Neural progenitor cell (in vitro differentiated cells): ENCODE measurements around the gene RSPO4. TPM values are rescaled to one million over a fixed set of nuclear protein-coding genes. Genes with fewer than 3 reads are reported as not detected.

Source experiments
- DNase-seq: peaks from one replicate; pipeline ENCODE4 v3.0.0-alpha.2; 2016; ENCODE audit warnings: low spot score
- H2AFZ ChIP-seq: fragments of 200-600 bp; sonication (generic); replicated peaks from 2 replicates; pipeline ENCODE4 v1.6.1; 2016; ENCODE audit warnings: antibody characterized with exemption
- H3F3A ChIP-seq: fragments of 200-600 bp; sonication (generic); 2 replicates; pipeline ENCODE4 v1.6.1; 2016; ENCODE audit warnings: antibody characterized with exemption, low read depth
- H3K27ac ChIP-seq: fragments of 200-600 bp; sonication (generic); 2 replicates; pipeline ENCODE4 v1.5.1; 2016; ENCODE audit warnings: mild to moderate bottlenecking
- H3K27me3 ChIP-seq: fragments of 200-600 bp; sonication (generic); 2 replicates; pipeline ENCODE4 v1.6.1; 2016; ENCODE audit warnings: mild to moderate bottlenecking, moderate library complexity
- H3K36me3 ChIP-seq: fragments of 200-600 bp; sonication (generic); 2 replicates; pipeline ENCODE4 v1.5.1; 2016
- H3K4me1 ChIP-seq: fragments of 200-600 bp; sonication (generic); 2 replicates; pipeline ENCODE4 v1.6.1; 2016; ENCODE audit warnings: mixed run types
- H3K4me2 ChIP-seq: fragments of 200-600 bp; sonication (generic); 2 replicates; pipeline ENCODE4 v1.6.1; 2016
- H3K4me3 ChIP-seq: fragments of 200-600 bp; sonication (generic); 2 replicates; pipeline ENCODE4 v1.5.1; 2016
- H3K79me2 ChIP-seq: fragments of 200-600 bp; sonication (generic); 2 replicates; pipeline ENCODE4 v1.6.1; 2016; ENCODE audit warnings: low read depth
- H3K9ac ChIP-seq: fragments of 200-600 bp; sonication (generic); 2 replicates; pipeline ENCODE4 v1.6.1; 2016
- H3K9me3 ChIP-seq: fragments of 200-600 bp; sonication (generic); 2 replicates; pipeline ENCODE4 v1.5.1; 2016; ENCODE audit warnings: low read depth
- H4K20me1 ChIP-seq: fragments of 200-600 bp; sonication (generic); 2 replicates; pipeline ENCODE4 v1.6.1; 2016; ENCODE audit warnings: low read depth
- H3K27ac Mint-ChIP-seq: 3 replicates; pipeline ENCODE4 v1.8.0; 2021; ENCODE audit warnings: mixed read lengths
- H3K27me3 Mint-ChIP-seq: 2 replicates; pipeline ENCODE4 v1.8.0; 2022; ENCODE audit warnings: low read depth, mild to moderate bottlenecking, inconsistent platforms, moderate library complexity, mixed read lengths; ENCODE audit not compliant: insufficient read depth
- H3K36me3 Mint-ChIP-seq: 3 replicates; pipeline ENCODE4 v1.8.0; 2021; ENCODE audit warnings: mixed read lengths
- H3K4me1 Mint-ChIP-seq: 3 replicates; pipeline ENCODE4 v1.8.0; 2021; ENCODE audit warnings: mixed read lengths
- H3K4me3 Mint-ChIP-seq: 3 replicates; pipeline ENCODE4 v1.8.0; 2021; ENCODE audit warnings: mild to moderate bottlenecking, moderate library complexity, mixed read lengths
- H3K9me3 Mint-ChIP-seq: 3 replicates; pipeline ENCODE4 v1.8.0; 2020; ENCODE audit warnings: mixed read lengths
- EZH2 ChIP-seq: fragments of 200-600 bp; sonication (generic); IDR thresholded peaks from 2 replicates; pipeline ENCODE4 v1.6.1; 2017; ENCODE audit warnings: antibody characterized with exemption, mild to moderate bottlenecking, moderate library complexity
- EZH2phosphoT487 ChIP-seq: fragments of 200-600 bp; sonication (generic); IDR thresholded peaks from 2 replicates; pipeline ENCODE4 v1.6.1; 2017; ENCODE audit warnings: antibody characterized with exemption
- total RNA-seq: library from RNA; depleted of rRNA; stranded (reverse); fragments of >200 nt; gene quantifications from 2 replicates; pipeline ENCODE4 v1.2.3, GENCODE V29; 2015; ENCODE audit warnings: low replicate concordance
- TF ChIP-seq, protein P1 (sequence below): fragments of 200-600 bp; sonication (generic); IDR thresholded peaks from 2 replicates; pipeline ENCODE4 v1.5.1; 2017; ENCODE audit warnings: antibody characterized with exemption, mild to moderate bottlenecking

Gene RSPO4
- total RNA-seq, 1 donor from 2014 or later = 0.26 TPM

GRCh38 chr20:962683-963082 lies 39.4 kb downstream of the RSPO4 start:
- H3K36me3 Mint-ChIP-seq = no peaks in the 10 kb centered on the region
- TF ChIP-seq EZH2 (no peak), EZH2phosphoT487 (no peak)
- TF ChIP-seq, protein P1, sequence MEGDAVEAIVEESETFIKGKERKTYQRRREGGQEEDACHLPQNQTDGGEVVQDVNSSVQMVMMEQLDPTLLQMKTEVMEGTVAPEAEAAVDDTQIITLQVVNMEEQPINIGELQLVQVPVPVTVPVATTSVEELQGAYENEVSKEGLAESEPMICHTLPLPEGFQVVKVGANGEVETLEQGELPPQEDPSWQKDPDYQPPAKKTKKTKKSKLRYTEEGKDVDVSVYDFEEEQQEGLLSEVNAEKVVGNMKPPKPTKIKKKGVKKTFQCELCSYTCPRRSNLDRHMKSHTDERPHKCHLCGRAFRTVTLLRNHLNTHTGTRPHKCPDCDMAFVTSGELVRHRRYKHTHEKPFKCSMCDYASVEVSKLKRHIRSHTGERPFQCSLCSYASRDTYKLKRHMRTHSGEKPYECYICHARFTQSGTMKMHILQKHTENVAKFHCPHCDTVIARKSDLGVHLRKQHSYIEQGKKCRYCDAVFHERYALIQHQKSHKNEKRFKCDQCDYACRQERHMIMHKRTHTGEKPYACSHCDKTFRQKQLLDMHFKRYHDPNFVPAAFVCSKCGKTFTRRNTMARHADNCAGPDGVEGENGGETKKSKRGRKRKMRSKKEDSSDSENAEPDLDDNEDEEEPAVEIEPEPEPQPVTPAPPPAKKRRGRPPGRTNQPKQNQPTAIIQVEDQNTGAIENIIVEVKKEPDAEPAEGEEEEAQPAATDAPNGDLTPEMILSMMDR = no peak
- H3F3A ChIP-seq = no peaks in the 10 kb centered on the region
- H4K20me1 ChIP-seq = no peaks in the 10 kb centered on the region
- H3K4me3 Mint-ChIP-seq = no peak overlapping the region
- H3K9me3 Mint-ChIP-seq = no peaks in the 10 kb centered on the region
- DNase-seq = no peak
- no peak overlapping the region for H3K4me3 ChIP-seq
- no peaks in the 10 kb centered on the region for H3K4me1 ChIP-seq
- no peaks in the 10 kb centered on the region for H3K79me2 ChIP-seq
- no peak overlapping the region for H3K27ac Mint-ChIP-seq
- H3K4me1 Mint-ChIP-seq = no peaks in the 10 kb centered on the region
- H3K9ac ChIP-seq = no peak overlapping the region
- no peaks in the 10 kb centered on the region for H3K36me3 ChIP-seq
- H3K4me2 ChIP-seq = no peak overlapping the region
- peaks cover 9% of the 10 kb centered on the region for H3K27me3 Mint-ChIP-seq
- H3K27ac ChIP-seq = no peak overlapping the region
- no peaks in the 10 kb centered on the region for H3K9me3 ChIP-seq
- no peaks in the 10 kb centered on the region for H3K27me3 ChIP-seq
- no peak overlapping the region for H2AFZ ChIP-seq

DNA sequence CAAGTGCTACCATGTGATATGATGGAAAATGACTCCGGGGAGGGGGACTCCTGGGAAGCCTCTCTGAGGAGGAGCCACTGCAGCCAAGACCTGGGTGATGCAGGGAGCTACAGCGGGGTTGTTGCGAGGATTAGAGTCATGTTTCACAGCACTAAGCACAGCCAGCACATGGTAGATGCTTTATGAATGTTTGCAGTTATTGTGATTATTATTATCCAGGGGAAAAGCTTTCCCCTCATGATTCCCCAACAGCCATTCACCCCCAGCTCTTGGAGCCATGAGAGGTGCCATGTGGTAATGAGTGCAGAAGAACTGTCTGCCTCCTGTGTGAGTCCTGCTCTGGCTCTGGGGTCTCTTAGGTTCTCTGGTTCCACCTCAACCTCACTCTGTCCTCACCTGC lies 39.9 kb downstream of the RSPO4 start:
- H3K9me3 Mint-ChIP-seq = no peaks in the 10 kb centered on the region
- H3K36me3 ChIP-seq = no peaks in the 10 kb centered on the region
- no peak overlapping the region for H3K27ac Mint-ChIP-seq
- no peaks in the 10 kb centered on the region for H3K36me3 Mint-ChIP-seq
- no peak overlapping the region for H3K27ac ChIP-seq
- H3K27me3 Mint-ChIP-seq = peaks cover 9% of the 10 kb centered on the region
- no peak overlapping the region for H2AFZ ChIP-seq
- H3K4me2 ChIP-seq = no peak overlapping the region
- H4K20me1 ChIP-seq = no peaks in the 10 kb centered on the region
- no peaks in the 10 kb centered on the region for H3K4me1 ChIP-seq
- DNase-seq = no peak
- TF ChIP-seq EZH2phosphoT487 (no peak), EZH2 (no peak)
- TF ChIP-seq, protein P1 = no peak
- no peaks in the 10 kb centered on the region for H3K79me2 ChIP-seq
- H3K27me3 ChIP-seq = no peaks in the 10 kb centered on the region
- H3F3A ChIP-seq = no peaks in the 10 kb centered on the region
- no peaks in the 10 kb centered on the region for H3K4me1 Mint-ChIP-seq
- no peak overlapping the region for H3K4me3 Mint-ChIP-seq
- no peak overlapping the region for H3K9ac ChIP-seq
- H3K4me3 ChIP-seq = no peak overlapping the region
- no peaks in the 10 kb centered on the region for H3K9me3 ChIP-seq

DNA sequence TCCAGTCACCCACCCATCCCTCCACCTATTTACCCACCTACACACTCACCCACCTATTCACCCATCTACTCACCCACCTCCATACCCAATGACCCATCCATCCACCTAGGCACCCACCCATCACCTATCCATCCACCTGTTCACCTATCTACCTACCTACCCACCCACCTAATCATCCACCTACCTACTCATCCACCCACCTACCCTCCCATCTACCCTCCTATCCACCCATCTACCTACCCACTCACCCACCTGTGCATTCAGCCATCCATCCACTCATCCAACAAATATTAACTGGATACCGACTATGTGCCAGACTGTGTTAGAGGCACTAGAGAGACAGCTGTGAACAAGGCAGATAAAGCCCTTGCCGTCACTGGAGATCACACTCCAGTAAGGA lies 40.3 kb downstream of the RSPO4 start:
- H3K27ac Mint-ChIP-seq = no peak overlapping the region
- H3K27me3 ChIP-seq = no peaks in the 10 kb centered on the region
- H3K4me3 ChIP-seq = no peak overlapping the region
- H2AFZ ChIP-seq = no peak overlapping the region
- no peak overlapping the region for H3K9ac ChIP-seq
- no peaks in the 10 kb centered on the region for H3K4me1 ChIP-seq
- H3K36me3 ChIP-seq = no peaks in the 10 kb centered on the region
- TF ChIP-seq, protein P1 = no peak
- no peak for TF ChIP-seq EZH2
- no peak for TF ChIP-seq EZH2phosphoT487
- no peaks in the 10 kb centered on the region for H4K20me1 ChIP-seq
- H3K36me3 Mint-ChIP-seq = no peaks in the 10 kb centered on the region
- no peaks in the 10 kb centered on the region for H3K4me1 Mint-ChIP-seq
- H3F3A ChIP-seq = no peaks in the 10 kb centered on the region
- H3K4me2 ChIP-seq = no peak overlapping the region
- no peak for DNase-seq
- no peaks in the 10 kb centered on the region for H3K9me3 ChIP-seq
- peaks cover 9% of the 10 kb centered on the region for H3K27me3 Mint-ChIP-seq
- H3K27ac ChIP-seq = no peak overlapping the region
- no peaks in the 10 kb centered on the region for H3K9me3 Mint-ChIP-seq
- no peak overlapping the region for H3K4me3 Mint-ChIP-seq
- no peaks in the 10 kb centered on the region for H3K79me2 ChIP-seq
